Measurements from ENCODE around the gene LARP4B. TPM values are rescaled to one million over a fixed set of nuclear protein-coding genes. Genes with fewer than 3 reads are reported as not detected.

Gene LARP4B
- total RNA-seq, 1 donor from 2014 or later: 90.2 TPM

DNA sequence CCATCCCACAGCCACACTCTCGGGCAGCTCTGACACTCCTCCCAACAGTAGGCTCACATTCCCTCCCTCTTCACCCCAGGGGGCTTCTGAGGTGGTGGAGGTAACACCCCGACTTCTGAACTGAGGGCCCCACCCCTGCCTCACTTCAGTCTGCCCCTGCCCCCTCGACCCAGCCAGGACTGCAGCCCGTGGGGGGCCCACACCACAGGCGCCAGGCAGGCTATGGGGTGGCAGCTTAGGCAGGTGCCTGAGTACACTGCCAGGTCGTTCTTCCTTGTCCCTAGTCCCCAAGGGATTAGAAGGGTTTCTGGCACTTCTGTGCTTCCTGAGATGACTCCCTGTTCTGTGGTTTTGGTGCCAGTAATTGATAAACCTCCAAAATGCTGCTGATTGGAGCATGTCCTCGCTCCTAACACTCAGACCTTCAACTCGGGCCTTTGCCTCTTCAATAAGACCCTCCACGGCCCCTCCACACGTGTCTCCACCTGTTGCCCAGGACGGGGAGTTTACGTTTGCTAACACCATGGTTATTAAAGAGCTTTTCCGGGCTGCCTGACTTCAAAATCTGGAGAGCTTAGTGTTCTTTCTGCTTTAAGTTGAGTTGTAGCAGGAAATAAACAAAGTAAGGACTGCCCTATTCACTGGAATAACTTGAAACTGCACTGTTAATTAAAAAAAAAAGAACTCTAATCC is 23.8 kb upstream of the LARP4B start:
- no peak for DNase-seq (ENCODE audit: low spot score in 2 of 2, unreplicated experiment in 2 of 2)
- Mint-ChIP-seq H3K4me3 (no peak overlapping the region), H3K9me3 (no peaks in the 10 kb centered on the region), H3K36me3 (no peaks in the 10 kb centered on the region), H3K27me3 (ENCODE audit: low read depth) (peaks cover 33% of the 10 kb centered on the region), H3K4me1 (peaks cover 4% of the 10 kb centered on the region), H3K27ac (no peak overlapping the region)
- TF ChIP-seq, protein P1, sequence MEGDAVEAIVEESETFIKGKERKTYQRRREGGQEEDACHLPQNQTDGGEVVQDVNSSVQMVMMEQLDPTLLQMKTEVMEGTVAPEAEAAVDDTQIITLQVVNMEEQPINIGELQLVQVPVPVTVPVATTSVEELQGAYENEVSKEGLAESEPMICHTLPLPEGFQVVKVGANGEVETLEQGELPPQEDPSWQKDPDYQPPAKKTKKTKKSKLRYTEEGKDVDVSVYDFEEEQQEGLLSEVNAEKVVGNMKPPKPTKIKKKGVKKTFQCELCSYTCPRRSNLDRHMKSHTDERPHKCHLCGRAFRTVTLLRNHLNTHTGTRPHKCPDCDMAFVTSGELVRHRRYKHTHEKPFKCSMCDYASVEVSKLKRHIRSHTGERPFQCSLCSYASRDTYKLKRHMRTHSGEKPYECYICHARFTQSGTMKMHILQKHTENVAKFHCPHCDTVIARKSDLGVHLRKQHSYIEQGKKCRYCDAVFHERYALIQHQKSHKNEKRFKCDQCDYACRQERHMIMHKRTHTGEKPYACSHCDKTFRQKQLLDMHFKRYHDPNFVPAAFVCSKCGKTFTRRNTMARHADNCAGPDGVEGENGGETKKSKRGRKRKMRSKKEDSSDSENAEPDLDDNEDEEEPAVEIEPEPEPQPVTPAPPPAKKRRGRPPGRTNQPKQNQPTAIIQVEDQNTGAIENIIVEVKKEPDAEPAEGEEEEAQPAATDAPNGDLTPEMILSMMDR (IDR thresholded peaks at IDR 0.05; ENCODE audit: unreplicated experiment): no peak

DNA sequence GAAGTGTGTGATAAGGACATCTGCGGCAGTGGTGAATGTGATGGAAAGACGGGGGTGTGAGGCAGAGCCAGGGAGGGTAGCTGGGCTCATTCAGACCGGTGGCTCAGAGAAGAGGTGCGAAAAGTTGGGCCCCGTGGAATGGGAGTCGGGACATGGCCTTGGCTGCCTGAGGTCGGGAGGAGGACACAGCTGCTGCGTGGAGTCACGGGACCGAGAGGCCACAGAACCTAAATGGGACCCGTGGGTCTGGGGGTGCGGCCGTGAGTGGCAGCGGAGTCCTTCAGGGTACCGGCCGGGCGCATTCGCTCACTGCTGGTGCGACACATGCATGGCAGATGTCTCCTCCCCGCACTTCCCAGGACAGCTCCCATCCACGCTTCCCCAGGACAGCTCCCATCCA is 22.9 kb upstream of the LARP4B start:
- Mint-ChIP-seq H3K27me3 (ENCODE audit: low read depth) (peaks cover 36% of the 10 kb centered on the region), H3K9me3 (no peaks in the 10 kb centered on the region), H3K36me3 (no peaks in the 10 kb centered on the region), H3K4me1 (peaks cover 4% of the 10 kb centered on the region), H3K27ac (no peak overlapping the region), H3K4me3 (no peak overlapping the region)
- TF ChIP-seq, protein P1 (IDR thresholded peaks at IDR 0.05; ENCODE audit: unreplicated experiment): no peak
- DNase-seq (ENCODE audit: low spot score in 2 of 2, unreplicated experiment in 2 of 2): no peak

DNA sequence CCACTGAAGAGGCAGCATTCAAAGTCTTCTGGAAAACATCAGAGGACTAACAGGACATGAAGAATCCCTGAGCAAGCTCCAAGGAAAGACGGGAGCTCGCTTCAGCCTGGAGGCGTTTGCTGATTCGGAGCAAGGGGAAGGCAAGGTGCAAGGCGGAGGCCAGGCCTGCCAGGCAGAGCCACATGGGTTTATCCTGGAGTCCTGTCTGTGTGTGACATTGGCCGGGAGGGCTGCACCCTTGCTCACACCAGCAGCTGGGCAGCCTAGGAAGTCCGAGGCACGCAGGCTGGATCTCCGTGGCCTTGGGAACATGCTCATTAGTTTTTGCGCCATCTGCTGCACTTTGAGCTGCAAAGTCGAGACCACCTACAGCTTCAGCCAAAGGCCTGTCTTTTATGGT is 22.3 kb upstream of the LARP4B start:
- Mint-ChIP-seq H3K9me3 (no peaks in the 10 kb centered on the region), H3K27ac (no peak overlapping the region), H3K27me3 (ENCODE audit: low read depth) (peaks cover 34% of the 10 kb centered on the region), H3K4me1 (peaks cover 4% of the 10 kb centered on the region), H3K4me3 (no peak overlapping the region), H3K36me3 (no peaks in the 10 kb centered on the region)
- TF ChIP-seq, protein P1 (IDR thresholded peaks at IDR 0.05; ENCODE audit: unreplicated experiment): no peak
- no peak for DNase-seq (ENCODE audit: low spot score in 2 of 2, unreplicated experiment in 2 of 2)

DNA sequence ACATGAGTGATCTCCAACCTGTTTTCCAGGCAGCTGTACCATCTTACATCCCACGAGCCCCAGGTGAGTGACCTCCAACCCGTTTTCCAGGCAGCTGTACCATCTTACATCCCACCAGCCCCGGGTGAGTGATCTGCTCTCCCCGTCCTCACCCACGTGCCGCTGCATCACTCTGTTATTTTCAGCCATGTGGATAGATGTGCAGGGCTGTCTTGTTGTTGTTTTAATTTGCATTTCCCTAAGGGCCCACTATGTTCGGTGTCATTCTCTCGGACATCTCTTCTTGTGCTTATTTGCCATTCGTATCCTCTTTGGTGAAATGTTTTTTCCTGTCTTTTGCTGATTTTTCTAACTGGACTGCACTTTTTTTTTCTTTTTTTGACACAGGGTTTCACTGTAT is 17.9 kb upstream of the LARP4B start:
- no peaks in the 10 kb centered on the region for H3K9me3 Mint-ChIP-seq
- H3K36me3 Mint-ChIP-seq: no peaks in the 10 kb centered on the region
- TF ChIP-seq, protein P1 (IDR thresholded peaks at IDR 0.05; ENCODE audit: unreplicated experiment): no peak
- peaks cover 21% of the 10 kb centered on the region for H3K27me3 Mint-ChIP-seq (ENCODE audit: low read depth)
- H3K4me3 Mint-ChIP-seq: no peak overlapping the region
- no peaks in the 10 kb centered on the region for H3K4me1 Mint-ChIP-seq
- no peak for DNase-seq (ENCODE audit: low spot score in 2 of 2, unreplicated experiment in 2 of 2)
- H3K27ac Mint-ChIP-seq: no peak overlapping the region

DNA sequence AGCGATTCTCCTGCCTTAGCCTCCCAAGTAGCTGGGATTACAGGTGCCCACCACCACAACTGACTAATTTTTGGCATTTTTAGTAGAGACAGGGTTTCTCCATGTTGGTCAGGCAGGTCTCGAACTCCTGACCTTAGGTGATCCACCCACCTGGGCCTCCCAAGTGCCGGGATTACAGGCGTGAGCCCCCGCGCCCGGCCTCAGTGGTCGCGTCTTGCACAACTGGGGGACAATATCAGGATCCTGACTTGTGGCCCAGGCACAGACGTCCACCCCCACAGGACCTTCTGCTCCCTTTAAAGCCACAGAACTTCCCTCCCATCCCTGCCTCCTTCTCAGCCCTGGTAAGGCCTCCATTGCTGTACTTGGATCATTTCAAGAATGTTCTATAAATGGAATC is 16.8 kb upstream of the LARP4B start:
- no peak for DNase-seq (ENCODE audit: low spot score in 2 of 2, unreplicated experiment in 2 of 2)
- TF ChIP-seq, protein P1 (IDR thresholded peaks at IDR 0.05; ENCODE audit: unreplicated experiment): no peak
- H3K9me3 Mint-ChIP-seq: no peaks in the 10 kb centered on the region
- H3K4me3 Mint-ChIP-seq: no peak overlapping the region
- H3K27me3 Mint-ChIP-seq (ENCODE audit: low read depth): peaks cover 13% of the 10 kb centered on the region
- no peak overlapping the region for H3K27ac Mint-ChIP-seq
- H3K36me3 Mint-ChIP-seq: no peaks in the 10 kb centered on the region
- no peaks in the 10 kb centered on the region for H3K4me1 Mint-ChIP-seq

Data from mesothelial cell of epicardium (in vitro differentiated cells).